WTC11 (cell line): ENCODE measurements around the gene LCLAT1. TPM values are rescaled to one million over a fixed set of nuclear protein-coding genes. Genes with fewer than 3 reads are reported as not detected.
A peak's percentile ranks its signal among the peaks of the same experiment; 100 is the strongest.

Experiments used
- ATAC-seq: fragments of 200-7000 bp; cut with Tn5 transposase; 2 replicates; pipeline ENCODE4 v1.10.0; 2021; ENCODE audit warnings: mild to moderate bottlenecking, moderate library complexity
- CTCF ChIA-PET: fragments of 300-600 bp; sonication (Branson Sonifier 250); formaldehyde crosslinking; loops from one replicate; lab custom pipeline; 2021; ENCODE audit warnings: antibody characterized with exemption; lab: Charles Lee
- POLR2A ChIA-PET: fragments of 350-600 bp; sonication (Branson Sonifier 250); formaldehyde crosslinking; loops from one replicate; lab custom pipeline; 2021; ENCODE audit warnings: antibody characterized with exemption; lab: Charles Lee
- DNase-seq: peaks from one replicate; pipeline ENCODE4 v3.0.0; 2021; ENCODE audit warnings: low spot score
- H3K27ac Mint-ChIP-seq: 2 replicates; pipeline ENCODE4 v1.8.0; 2021; ENCODE audit warnings: mixed read lengths
- H3K27me3 Mint-ChIP-seq: 2 replicates; pipeline ENCODE4 v1.8.0; 2021; ENCODE audit warnings: low read depth, mild to moderate bottlenecking, moderate library complexity, mixed read lengths
- H3K36me3 Mint-ChIP-seq: 2 replicates; pipeline ENCODE4 v1.8.0; 2021; ENCODE audit warnings: mixed read lengths
- H3K4me1 Mint-ChIP-seq: 2 replicates; pipeline ENCODE4 v1.8.0; 2022; ENCODE audit warnings: mixed read lengths
- H3K4me3 Mint-ChIP-seq: 2 replicates; pipeline ENCODE4 v1.8.0; 2021; ENCODE audit warnings: mild to moderate bottlenecking, moderate library complexity, mixed read lengths
- H3K9me3 Mint-ChIP-seq: 2 replicates; pipeline ENCODE4 v1.8.0; 2021; ENCODE audit warnings: mixed read lengths
- ATF1 ChIP-seq: sonication (generic); formaldehyde crosslinking; IDR thresholded peaks from 2 replicates; pipeline ENCODE4 v1.8.1; 2023; ENCODE audit warnings: mild to moderate bottlenecking, moderate library complexity, missing genetic modification reagents
- CBFB ChIP-seq: sonication (generic); formaldehyde crosslinking; IDR thresholded peaks from 2 replicates; pipeline ENCODE4 v1.8.1; 2022; ENCODE audit warnings: mild to moderate bottlenecking, low read depth, missing genetic modification reagents
- CREB1 ChIP-seq: sonication (generic); formaldehyde crosslinking; IDR thresholded peaks from 2 replicates; pipeline ENCODE4 v1.8.0; 2023; ENCODE audit warnings: mild to moderate bottlenecking, missing genetic modification reagents
- ETV6 ChIP-seq: sonication (generic); formaldehyde crosslinking; IDR thresholded peaks from 2 replicates; pipeline ENCODE4 v1.8.1; 2022; ENCODE audit warnings: mild to moderate bottlenecking, missing genetic modification reagents
- FOXP1 ChIP-seq: sonication (generic); formaldehyde crosslinking; IDR thresholded peaks from 2 replicates; pipeline ENCODE4 v1.8.0; 2022; ENCODE audit warnings: missing genetic modification reagents, mild to moderate bottlenecking, moderate library complexity, borderline replicate concordance
- JAZF1 ChIP-seq: fragments of 250-450 bp; sonication (Bioruptor Pico); IDR thresholded peaks from 2 replicates; pipeline ENCODE4 v1.9.0; 2021; ENCODE audit warnings: moderate library complexity, mild to moderate bottlenecking, inconsistent platforms
- NFATC4 ChIP-seq: fragments of 250-450 bp; sonication (Bioruptor Pico); IDR thresholded peaks from 2 replicates; pipeline ENCODE4 v1.9.0; 2021; ENCODE audit warnings: mild to moderate bottlenecking
- NFE2L1 ChIP-seq: sonication (generic); formaldehyde crosslinking; IDR thresholded peaks from 2 replicates; pipeline ENCODE4 v1.8.1; 2023; ENCODE audit warnings: missing genetic modification reagents
- NR1H2 ChIP-seq: sonication (generic); formaldehyde crosslinking; IDR thresholded peaks from 2 replicates; pipeline ENCODE4 v1.9.0; 2021; ENCODE audit warnings: mild to moderate bottlenecking, moderate library complexity, missing genetic modification reagents
- NR2C2 ChIP-seq: sonication (generic); formaldehyde crosslinking; IDR thresholded peaks from 2 replicates; pipeline ENCODE4 v1.8.0; 2022; ENCODE audit warnings: mild to moderate bottlenecking, missing genetic modification reagents
- PRRX2 ChIP-seq: fragments of 250-450 bp; sonication (Bioruptor Pico); IDR thresholded peaks from 2 replicates; pipeline ENCODE4 v1.8.0; 2021; ENCODE audit warnings: mild to moderate bottlenecking
- SMAD3 ChIP-seq: sonication (generic); formaldehyde crosslinking; IDR thresholded peaks from 2 replicates; pipeline ENCODE4 v1.8.0; 2022; ENCODE audit warnings: missing genetic modification reagents, mild to moderate bottlenecking, borderline replicate concordance
- TEAD1 ChIP-seq: sonication (generic); formaldehyde crosslinking; IDR thresholded peaks from 2 replicates; pipeline ENCODE4 v1.8.0; 2022; ENCODE audit warnings: mild to moderate bottlenecking, missing genetic modification reagents
- ZNF396 ChIP-seq: fragments of 250-450 bp; sonication (Bioruptor Pico); IDR thresholded peaks from 2 replicates; pipeline ENCODE4 v1.8.0; 2021; ENCODE audit warnings: mild to moderate bottlenecking, moderate library complexity, borderline replicate concordance
- ZNF423 ChIP-seq: fragments of 250-450 bp; sonication (Bioruptor Pico); IDR thresholded peaks from 2 replicates; pipeline ENCODE4 v2.1.2; 2022; ENCODE audit warnings: mild to moderate bottlenecking, moderate library complexity
- total RNA-seq: library from RNA; stranded (reverse); gene quantifications from 3 replicates; pipeline ENCODE4 v1.2.3, GENCODE V29; 2021
- TF ChIP-seq, protein P1 (sequence below): sonication (generic); formaldehyde crosslinking; IDR thresholded peaks from 2 replicates; pipeline ENCODE4 v1.8.0; 2022; ENCODE audit warnings: mild to moderate bottlenecking, missing genetic modification reagents
- TF ChIP-seq, protein P2 (sequence below): fragments of 250-450 bp; sonication (Bioruptor Pico); IDR thresholded peaks from 2 replicates; pipeline ENCODE4 v1.9.0; 2021; ENCODE audit warnings: mild to moderate bottlenecking
- TF ChIP-seq, protein P3 (sequence below): sonication (generic); formaldehyde crosslinking; IDR thresholded peaks from 2 replicates; pipeline ENCODE4 v1.8.1; 2023; ENCODE audit warnings: mild to moderate bottlenecking, missing genetic modification reagents
- TF ChIP-seq, protein P4 (sequence below): sonication (generic); formaldehyde crosslinking; IDR thresholded peaks from 2 replicates; pipeline ENCODE4 v1.8.0; 2022; ENCODE audit warnings: mild to moderate bottlenecking, missing genetic modification reagents
- TF ChIP-seq, protein P5 (sequence below): sonication (generic); formaldehyde crosslinking; IDR thresholded peaks from 2 replicates; pipeline ENCODE4 v1.8.1; 2022; ENCODE audit warnings: low read depth, mild to moderate bottlenecking, moderate library complexity, missing genetic modification reagents, borderline replicate concordance
- TF ChIP-seq, protein P6 (sequence below): fragments of 200-600 bp; IDR thresholded peaks from 2 replicates; pipeline ENCODE4 v1.8.0; 2022; ENCODE audit warnings: antibody characterized with exemption

LCLAT1 gene
- total RNA-seq, 1 experiment from 2014 or later: 22.3 TPM

DNA sequence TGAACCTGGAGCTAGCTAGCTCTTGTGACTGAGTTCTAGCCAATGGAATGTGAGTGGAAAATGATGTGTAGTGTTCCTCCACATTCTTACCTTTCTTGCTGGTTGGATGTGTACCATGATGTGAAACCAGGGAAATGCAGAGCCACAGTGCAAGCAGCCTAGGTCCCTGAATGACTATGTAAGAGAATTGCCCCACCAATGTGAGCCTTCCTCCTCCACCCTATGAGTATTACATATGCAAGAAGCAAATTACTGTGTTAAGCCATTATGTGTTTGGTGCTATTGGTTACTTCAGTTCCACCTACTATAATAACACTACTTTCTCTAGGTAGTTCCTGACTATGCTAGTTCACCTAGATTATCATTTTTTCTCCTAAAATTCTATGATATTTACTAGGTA, 39.6 kb downstream of the LCLAT1 start:
- Mint-ChIP-seq H3K27me3 (no peaks in the 10 kb centered on the region), H3K36me3 (no peaks in the 10 kb centered on the region), H3K27ac (no peak overlapping the region), H3K4me1 (peaks cover 11% of the 10 kb centered on the region), H3K9me3 (no peaks in the 10 kb centered on the region), H3K4me3 (no peak overlapping the region)
- TF ChIP-seq ATF1 (no peak), FOXP1 (CRISPR knock-in tag) (no peak), NFATC4 (CRISPR knock-in tag) (no peak), ZNF423 (no peak), CREB1 (CRISPR knock-in tag) (no peak), ETV6 (CRISPR knock-in tag) (no peak), SMAD3 (no peak), NR1H2 (no peak), TEAD1 (no peak), JAZF1 (CRISPR knock-in tag) (no peak), PRRX2 (CRISPR knock-in tag) (no peak), CBFB (CRISPR knock-in tag) (no peak), NR2C2 (no peak), ZNF396 (CRISPR knock-in tag) (no peak), NFE2L1 (no peak)
- TF ChIP-seq, protein P1, sequence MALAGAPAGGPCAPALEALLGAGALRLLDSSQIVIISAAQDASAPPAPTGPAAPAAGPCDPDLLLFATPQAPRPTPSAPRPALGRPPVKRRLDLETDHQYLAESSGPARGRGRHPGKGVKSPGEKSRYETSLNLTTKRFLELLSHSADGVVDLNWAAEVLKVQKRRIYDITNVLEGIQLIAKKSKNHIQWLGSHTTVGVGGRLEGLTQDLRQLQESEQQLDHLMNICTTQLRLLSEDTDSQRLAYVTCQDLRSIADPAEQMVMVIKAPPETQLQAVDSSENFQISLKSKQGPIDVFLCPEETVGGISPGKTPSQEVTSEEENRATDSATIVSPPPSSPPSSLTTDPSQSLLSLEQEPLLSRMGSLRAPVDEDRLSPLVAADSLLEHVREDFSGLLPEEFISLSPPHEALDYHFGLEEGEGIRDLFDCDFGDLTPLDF (CRISPR knock-in tag): no peak
- TF ChIP-seq, protein P2, sequence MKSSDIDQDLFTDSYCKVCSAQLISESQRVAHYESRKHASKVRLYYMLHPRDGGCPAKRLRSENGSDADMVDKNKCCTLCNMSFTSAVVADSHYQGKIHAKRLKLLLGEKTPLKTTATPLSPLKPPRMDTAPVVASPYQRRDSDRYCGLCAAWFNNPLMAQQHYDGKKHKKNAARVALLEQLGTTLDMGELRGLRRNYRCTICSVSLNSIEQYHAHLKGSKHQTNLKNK: no peak
- TF ChIP-seq, protein P3, sequence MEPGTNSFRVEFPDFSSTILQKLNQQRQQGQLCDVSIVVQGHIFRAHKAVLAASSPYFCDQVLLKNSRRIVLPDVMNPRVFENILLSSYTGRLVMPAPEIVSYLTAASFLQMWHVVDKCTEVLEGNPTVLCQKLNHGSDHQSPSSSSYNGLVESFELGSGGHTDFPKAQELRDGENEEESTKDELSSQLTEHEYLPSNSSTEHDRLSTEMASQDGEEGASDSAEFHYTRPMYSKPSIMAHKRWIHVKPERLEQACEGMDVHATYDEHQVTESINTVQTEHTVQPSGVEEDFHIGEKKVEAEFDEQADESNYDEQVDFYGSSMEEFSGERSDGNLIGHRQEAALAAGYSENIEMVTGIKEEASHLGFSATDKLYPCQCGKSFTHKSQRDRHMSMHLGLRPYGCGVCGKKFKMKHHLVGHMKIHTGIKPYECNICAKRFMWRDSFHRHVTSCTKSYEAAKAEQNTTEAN (CRISPR knock-in tag): no peak
- TF ChIP-seq, protein P4, sequence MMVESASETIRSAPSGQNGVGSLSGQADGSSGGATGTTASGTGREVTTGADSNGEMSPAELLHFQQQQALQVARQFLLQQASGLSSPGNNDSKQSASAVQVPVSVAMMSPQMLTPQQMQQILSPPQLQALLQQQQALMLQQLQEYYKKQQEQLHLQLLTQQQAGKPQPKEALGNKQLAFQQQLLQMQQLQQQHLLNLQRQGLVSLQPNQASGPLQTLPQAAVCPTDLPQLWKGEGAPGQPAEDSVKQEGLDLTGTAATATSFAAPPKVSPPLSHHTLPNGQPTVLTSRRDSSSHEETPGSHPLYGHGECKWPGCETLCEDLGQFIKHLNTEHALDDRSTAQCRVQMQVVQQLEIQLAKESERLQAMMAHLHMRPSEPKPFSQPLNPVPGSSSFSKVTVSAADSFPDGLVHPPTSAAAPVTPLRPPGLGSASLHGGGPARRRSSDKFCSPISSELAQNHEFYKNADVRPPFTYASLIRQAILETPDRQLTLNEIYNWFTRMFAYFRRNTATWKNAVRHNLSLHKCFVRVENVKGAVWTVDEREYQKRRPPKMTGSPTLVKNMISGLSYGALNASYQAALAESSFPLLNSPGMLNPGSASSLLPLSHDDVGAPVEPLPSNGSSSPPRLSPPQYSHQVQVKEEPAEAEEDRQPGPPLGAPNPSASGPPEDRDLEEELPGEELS (CRISPR knock-in tag): no peak
- TF ChIP-seq, protein P5, sequence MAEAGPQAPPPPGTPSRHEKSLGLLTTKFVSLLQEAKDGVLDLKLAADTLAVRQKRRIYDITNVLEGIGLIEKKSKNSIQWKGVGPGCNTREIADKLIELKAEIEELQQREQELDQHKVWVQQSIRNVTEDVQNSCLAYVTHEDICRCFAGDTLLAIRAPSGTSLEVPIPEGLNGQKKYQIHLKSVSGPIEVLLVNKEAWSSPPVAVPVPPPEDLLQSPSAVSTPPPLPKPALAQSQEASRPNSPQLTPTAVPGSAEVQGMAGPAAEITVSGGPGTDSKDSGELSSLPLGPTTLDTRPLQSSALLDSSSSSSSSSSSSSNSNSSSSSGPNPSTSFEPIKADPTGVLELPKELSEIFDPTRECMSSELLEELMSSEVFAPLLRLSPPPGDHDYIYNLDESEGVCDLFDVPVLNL: no peak
- ChIA-PET CTCF (no interaction called here), POLR2A (no interaction called here)
- ATAC-seq (no peak), DNase-seq (no peak)

DNA sequence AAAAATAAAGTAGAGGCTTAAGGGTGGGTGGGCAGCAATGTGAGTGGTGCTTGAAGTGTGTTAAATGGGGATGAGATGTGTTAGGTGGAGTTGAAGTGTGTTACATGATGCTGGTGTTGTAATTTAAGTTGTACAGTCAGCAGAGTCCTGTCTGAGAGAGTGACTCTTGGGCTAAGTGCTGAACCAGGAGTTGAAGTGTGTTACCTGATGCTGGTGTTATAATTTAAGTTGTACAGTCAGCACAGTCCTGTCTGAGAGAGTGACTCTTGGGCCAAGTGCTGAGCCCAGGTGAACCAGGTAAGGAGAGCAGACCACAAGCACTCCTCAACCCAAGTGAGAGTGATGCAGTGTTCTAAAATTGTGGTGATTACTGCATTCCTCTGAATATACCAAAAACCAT, 40.6 kb downstream of the LCLAT1 start:
- peaks cover 11% of the 10 kb centered on the region for H3K4me1 Mint-ChIP-seq
- ATAC-seq: no peak
- peak overlapping the region; percentile 3; the same call in 1 of the 2 replicates for H3K27ac Mint-ChIP-seq
- POLR2A ChIA-PET: no interaction called here
- H3K4me3 Mint-ChIP-seq: no peak overlapping the region
- CTCF ChIA-PET: no interaction called here
- H3K36me3 Mint-ChIP-seq: no peaks in the 10 kb centered on the region
- DNase-seq: no peak
- TF ChIP-seq, protein P6, sequence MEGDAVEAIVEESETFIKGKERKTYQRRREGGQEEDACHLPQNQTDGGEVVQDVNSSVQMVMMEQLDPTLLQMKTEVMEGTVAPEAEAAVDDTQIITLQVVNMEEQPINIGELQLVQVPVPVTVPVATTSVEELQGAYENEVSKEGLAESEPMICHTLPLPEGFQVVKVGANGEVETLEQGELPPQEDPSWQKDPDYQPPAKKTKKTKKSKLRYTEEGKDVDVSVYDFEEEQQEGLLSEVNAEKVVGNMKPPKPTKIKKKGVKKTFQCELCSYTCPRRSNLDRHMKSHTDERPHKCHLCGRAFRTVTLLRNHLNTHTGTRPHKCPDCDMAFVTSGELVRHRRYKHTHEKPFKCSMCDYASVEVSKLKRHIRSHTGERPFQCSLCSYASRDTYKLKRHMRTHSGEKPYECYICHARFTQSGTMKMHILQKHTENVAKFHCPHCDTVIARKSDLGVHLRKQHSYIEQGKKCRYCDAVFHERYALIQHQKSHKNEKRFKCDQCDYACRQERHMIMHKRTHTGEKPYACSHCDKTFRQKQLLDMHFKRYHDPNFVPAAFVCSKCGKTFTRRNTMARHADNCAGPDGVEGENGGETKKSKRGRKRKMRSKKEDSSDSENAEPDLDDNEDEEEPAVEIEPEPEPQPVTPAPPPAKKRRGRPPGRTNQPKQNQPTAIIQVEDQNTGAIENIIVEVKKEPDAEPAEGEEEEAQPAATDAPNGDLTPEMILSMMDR: no peak
- H3K9me3 Mint-ChIP-seq: no peaks in the 10 kb centered on the region
- H3K27me3 Mint-ChIP-seq: no peaks in the 10 kb centered on the region
